ENCODE data around the gene ZNF346. TPM values are rescaled to one million over a fixed set of nuclear protein-coding genes. Genes with fewer than 3 reads are reported as not detected.

The ZNF346 gene
- total RNA-seq, 1 donor from 2014 or later, result 21.7 TPM

DNA sequence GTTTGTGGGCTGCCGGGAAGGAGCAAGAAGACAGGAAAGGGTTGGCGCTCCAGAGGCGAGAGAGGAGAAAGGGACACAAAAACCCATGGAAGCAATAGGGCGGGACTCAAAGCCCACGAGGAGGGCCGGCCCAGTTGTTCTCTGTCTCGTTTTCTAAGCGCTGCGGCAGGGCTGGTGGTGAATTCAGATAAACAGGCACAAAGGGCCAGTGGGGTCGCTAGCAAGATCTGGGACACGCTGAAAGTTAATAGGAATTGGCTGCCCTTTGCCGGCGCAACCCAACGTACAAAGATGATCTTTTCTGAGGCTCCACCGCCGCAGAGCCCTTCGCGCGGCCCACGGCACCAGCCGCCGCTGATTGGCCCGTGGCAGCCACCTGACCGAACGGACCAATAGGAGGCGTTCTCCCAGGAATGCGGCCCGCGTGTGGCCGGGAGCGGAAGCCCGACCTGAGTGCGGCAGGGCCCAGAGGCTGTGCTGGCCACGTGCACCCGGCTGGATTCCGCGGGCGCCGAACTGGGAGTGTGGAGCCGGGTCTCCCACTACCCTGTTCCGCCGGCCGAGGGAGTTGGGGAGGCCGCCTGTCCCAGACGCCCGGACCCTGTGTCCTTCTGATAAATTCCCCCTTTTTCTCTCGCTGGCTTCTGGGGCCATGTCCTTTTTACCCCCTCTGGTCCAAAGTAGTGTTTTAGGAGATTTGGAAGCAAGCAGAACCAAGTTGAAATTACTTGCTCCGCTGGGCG is 94.3 kb downstream of the ZNF346 start:
- DNase-seq (ENCODE audit: low read depth, low spot score), result peak; percentile 30

GRCh38 chr5:177117441-177118045 is 95.0 kb downstream of the ZNF346 start:
- DNase-seq (ENCODE audit: low read depth, low spot score), result no peak

DNA sequence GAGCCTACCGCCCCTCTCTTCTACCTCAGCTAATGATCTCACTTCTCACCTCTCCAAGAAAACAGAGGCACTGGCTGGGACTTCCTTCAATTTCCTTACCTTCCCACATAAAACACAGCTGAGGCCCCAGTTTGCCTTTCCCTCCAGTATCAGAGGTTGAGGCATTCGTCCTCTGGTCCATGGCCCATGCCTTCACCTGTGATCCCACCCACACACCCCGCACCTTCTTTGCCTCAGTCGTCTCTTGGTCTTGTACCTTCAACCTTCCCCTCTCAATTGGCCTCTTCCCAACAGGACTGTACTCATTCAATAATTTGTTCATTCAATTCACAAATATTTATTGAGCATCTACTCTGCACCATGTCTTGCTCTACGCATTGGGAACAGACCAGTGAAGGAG is 100.1 kb downstream of the ZNF346 start:
- DNase-seq (ENCODE audit: low read depth, low spot score), result no peak

GRCh38 chr5:177123789-177124485 is 101.4 kb downstream of the ZNF346 start:
- DNase-seq (ENCODE audit: low read depth, low spot score), result no peak

DNA sequence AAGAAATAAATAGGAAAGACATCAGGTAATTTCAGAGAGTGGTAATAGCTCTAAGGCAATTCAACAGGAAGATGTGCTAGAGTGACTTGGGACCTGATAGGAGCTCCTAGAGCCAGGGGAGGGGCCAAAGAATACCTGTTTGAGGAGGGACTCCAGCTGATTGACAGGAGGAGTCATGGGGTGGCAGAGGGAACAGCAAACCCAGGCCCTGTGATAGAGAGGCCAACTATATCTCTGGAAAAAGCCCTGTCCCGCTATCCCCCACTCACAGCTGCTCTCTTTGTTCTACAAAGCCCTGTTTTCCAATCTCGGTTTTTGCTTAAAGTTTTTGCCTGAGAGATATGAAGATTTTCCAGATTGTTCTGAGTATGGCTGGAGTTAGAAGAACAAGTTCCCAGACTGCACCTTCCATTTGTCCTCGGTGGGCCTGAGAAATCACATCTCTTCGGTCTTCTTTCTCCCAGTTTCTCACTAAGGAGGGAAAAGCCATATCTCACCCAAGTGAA is 102.0 kb downstream of the ZNF346 start:
- DNase-seq (ENCODE audit: low read depth, low spot score), result no peak

GRCh38 chr5:177126771-177127170 is 104.3 kb downstream of the ZNF346 start:
- DNase-seq (ENCODE audit: low read depth, low spot score), result no peak

- DNase-seq (ENCODE audit: low read depth, low spot score), result no peak
These were observed 106.1 kb downstream of the ZNF346 start for GRCh38 chr5:177128551-177128981.

GRCh38 chr5:177130211-177131018 is 107.9 kb downstream of the ZNF346 start:
- no peak for DNase-seq (ENCODE audit: low read depth, low spot score)

Other genes starting within 250 kb of the ZNF346 start
- gene UNC5A, start 212.1 kb upstream of the ZNF346 start, total RNA-seq, result 0.42 and 1.6 TPM in 2 replicates
- under 0.01 and 0.04 TPM in 2 replicates for gene HK3, start 123.3 kb upstream of the ZNF346 start, total RNA-seq
- gene UIMC1, start 15.9 kb upstream of the ZNF346 start, total RNA-seq, result 41.6 and 64.0 TPM in 2 replicates
- gene FGFR4, start 64.2 kb downstream of the ZNF346 start, total RNA-seq, result 0.86 and 1.2 TPM in 2 replicates
- 35.0 and 61.6 TPM in 2 replicates for gene NSD1, start 111.1 kb downstream of the ZNF346 start, total RNA-seq

Measured in pulmonary artery endothelial cell (primary cell).